Breast epithelium (tissue), 4 donors: ENCODE results near the gene MARS2. TPM values are rescaled to one million over a fixed set of nuclear protein-coding genes. Genes with fewer than 3 reads are reported as not detected.
"Not testable (repeated sequence)": the region's sequence is repeated elsewhere in the genome, so short reads cannot be mapped to it uniquely, and the experiment has no call there.

Source experiments
- DNase-seq, 2 donors: peaks; one replicate each; pipeline ENCODE4 v3.0.0-alpha.2; 2019; ENCODE audit warnings: low spot score in 2 of 2
- H3K27ac ChIP-seq, 2 donors: fragments of 200-600 bp; sonication (generic) in 1 of 2; one replicate each; pipeline ENCODE4 v1.5.1; 2016 to 2019; ENCODE audit warnings: mild to moderate bottlenecking in 1 of 2
- H3K27me3 ChIP-seq, 2 donors: fragments of 200-600 bp; sonication (generic) in 1 of 2; one replicate each; pipeline versions ENCODE4 v1.5.1 to v1.6.0; 2017 to 2019; ENCODE audit warnings: control low read depth in 1 of 2, mild to moderate bottlenecking in 1 of 2
- H3K36me3 ChIP-seq: fragments of 200-600 bp; one replicate; pipeline ENCODE4 v1.5.1; 2019
- H3K4me1 ChIP-seq, 2 donors: fragments of 200-600 bp; sonication (generic); one replicate each; pipeline ENCODE4 v1.5.1; 2016 to 2019; ENCODE audit warnings: control low read depth in 1 of 2
- H3K4me3 ChIP-seq, 3 donors: fragments of 200-600 bp; sonication (generic); 1 replicate in 2 of 3; 2 replicates in 1 of 3; pipeline ENCODE4 v1.5.1; 2016 to 2019; ENCODE audit warnings: mild to moderate bottlenecking in 3 of 3, moderate library complexity in 2 of 3
- H3K9me3 ChIP-seq, 2 donors: fragments of 200-600 bp; sonication (generic) in 1 of 2; one replicate each; pipeline ENCODE4 v1.5.1; 2016 to 2019; ENCODE audit warnings: control low read depth in 1 of 2
- POLR2A ChIP-seq: fragments of 450-650 bp; IDR thresholded peaks from one replicate; pipeline ENCODE4 v1.6.1; 2016; ENCODE audit warnings: antibody characterized with exemption, mild to moderate bottlenecking, moderate library complexity
- POLR2AphosphoS5 ChIP-seq, 3 donors: sonication (generic); formaldehyde crosslinking; IDR thresholded peaks; one replicate each; pipeline ENCODE4 v1.6.1; 2017; ENCODE audit warnings: antibody characterized with exemption in 3 of 3
- intact Hi-C: fragments of 100-400 bp; cut with DNase I; formaldehyde crosslinking; loops from one replicate; pipeline ENCODE4 v1.15.1; 2023; ENCODE audit warnings: low total_unique reads
- total RNA-seq, 3 donors: library from RNA; depleted of rRNA; stranded (reverse); fragments of >200 nt; gene quantifications; one replicate each; pipeline ENCODE4 v1.1.0, GENCODE V29; 2016
- TF ChIP-seq, protein P1 (sequence below), 3 donors: fragments of 450-650 bp; IDR thresholded peaks; one replicate each; pipeline ENCODE4 v1.5.1; 2016 to 2017; ENCODE audit warnings: antibody characterized with exemption in 3 of 3, mild to moderate bottlenecking in 3 of 3, moderate library complexity in 3 of 3

The MARS2 gene
- total RNA-seq, 3 donors from 2014 or later: 5.4 to 11.9 (median 6.9) TPM

DNA sequence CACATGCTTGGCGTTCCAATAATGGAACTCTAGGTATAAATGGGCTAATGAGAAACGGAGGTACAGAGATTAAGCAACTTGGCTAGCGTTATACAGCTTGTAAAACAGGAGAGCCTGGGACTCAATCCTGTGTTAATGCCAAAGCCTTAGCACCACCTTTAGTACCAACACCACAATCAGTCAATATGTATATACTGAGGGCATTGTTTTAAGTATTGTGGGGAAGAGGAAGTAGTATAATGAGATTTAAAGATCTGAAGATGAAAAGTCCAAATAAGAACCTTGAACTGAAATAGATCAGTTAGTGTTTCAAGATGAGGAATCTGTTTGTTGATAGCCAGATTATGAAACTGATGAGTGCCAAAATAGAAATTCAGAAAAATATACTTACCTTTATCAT is 8.1 kb downstream of the MARS2 start:
- H3K27me3 ChIP-seq: no peaks in the 10 kb centered on the region
- H3K4me3 ChIP-seq: no peak overlapping the region
- H3K36me3 ChIP-seq: no peaks in the 10 kb centered on the region
- no peaks in the 10 kb centered on the region for H3K9me3 ChIP-seq
- peaks cover 0 to 5% of the 10 kb centered on the region in 2 donors for H3K4me1 ChIP-seq
- no peak overlapping the region for H3K27ac ChIP-seq
- no peak for TF ChIP-seq POLR2A
- TF ChIP-seq, protein P1, sequence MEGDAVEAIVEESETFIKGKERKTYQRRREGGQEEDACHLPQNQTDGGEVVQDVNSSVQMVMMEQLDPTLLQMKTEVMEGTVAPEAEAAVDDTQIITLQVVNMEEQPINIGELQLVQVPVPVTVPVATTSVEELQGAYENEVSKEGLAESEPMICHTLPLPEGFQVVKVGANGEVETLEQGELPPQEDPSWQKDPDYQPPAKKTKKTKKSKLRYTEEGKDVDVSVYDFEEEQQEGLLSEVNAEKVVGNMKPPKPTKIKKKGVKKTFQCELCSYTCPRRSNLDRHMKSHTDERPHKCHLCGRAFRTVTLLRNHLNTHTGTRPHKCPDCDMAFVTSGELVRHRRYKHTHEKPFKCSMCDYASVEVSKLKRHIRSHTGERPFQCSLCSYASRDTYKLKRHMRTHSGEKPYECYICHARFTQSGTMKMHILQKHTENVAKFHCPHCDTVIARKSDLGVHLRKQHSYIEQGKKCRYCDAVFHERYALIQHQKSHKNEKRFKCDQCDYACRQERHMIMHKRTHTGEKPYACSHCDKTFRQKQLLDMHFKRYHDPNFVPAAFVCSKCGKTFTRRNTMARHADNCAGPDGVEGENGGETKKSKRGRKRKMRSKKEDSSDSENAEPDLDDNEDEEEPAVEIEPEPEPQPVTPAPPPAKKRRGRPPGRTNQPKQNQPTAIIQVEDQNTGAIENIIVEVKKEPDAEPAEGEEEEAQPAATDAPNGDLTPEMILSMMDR (IDR thresholded peaks at IDR 0.05): no peak
- no peak for TF ChIP-seq POLR2AphosphoS5 (IDR thresholded peaks at IDR 0.05)
- intact Hi-C loops: no loop called here
- DNase-seq: no peak

DNA sequence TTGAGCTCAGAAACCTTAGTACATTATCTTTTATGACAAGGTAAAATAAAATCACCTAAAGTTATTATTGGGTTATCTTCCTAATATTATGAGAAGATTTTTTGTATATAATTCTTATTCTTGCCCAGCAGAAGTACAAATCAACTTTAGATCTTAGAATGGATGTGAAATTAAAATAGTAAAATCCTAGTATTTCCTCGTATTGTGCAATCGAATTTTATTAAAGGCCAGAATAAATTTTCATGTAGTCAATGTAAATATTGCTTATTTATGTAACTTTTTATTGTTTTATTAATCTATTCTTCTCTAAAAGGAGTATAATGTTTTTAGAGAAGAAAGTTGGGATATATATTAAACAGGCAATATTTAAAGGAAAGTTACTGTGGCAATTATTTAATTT is 12.7 kb downstream of the MARS2 start:
- Histone ChIP-seq H3K4me1 (no peaks in the 10 kb centered on the region), H3K27me3 (no peaks in the 10 kb centered on the region), H3K4me3 (no peak overlapping the region), H3K27ac (no peak overlapping the region), H3K36me3 (no peaks in the 10 kb centered on the region), H3K9me3 (no peaks in the 10 kb centered on the region)
- intact Hi-C loops: no loop called here
- TF ChIP-seq POLR2AphosphoS5 (IDR thresholded peaks at IDR 0.05) (no peak), POLR2A (no peak)
- TF ChIP-seq, protein P1 (IDR thresholded peaks at IDR 0.05): no peak
- no peak for DNase-seq

DNA sequence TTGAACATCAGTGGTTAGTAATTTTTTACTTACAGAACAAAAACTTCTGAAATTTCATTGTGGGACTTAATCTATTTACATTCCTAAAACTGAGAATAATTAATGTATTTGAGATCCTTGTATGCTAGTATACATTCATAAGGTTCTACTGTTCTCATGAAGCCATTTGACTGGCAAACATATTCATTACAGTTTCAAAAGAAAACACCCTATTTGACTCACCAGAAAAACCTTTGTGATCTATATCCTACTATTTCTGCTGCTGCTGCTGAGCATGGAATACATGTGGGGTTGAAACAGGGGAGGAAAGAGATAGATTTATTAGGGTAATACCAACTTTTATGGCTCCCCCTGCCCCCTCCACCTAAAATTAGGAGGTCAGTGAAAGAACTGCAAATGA is 21.8 kb downstream of the MARS2 start:
- intact Hi-C loops: no loop called here
- no peaks in the 10 kb centered on the region for H3K36me3 ChIP-seq
- TF ChIP-seq POLR2AphosphoS5 (IDR thresholded peaks at IDR 0.05) (no peak), POLR2A (no peak)
- TF ChIP-seq, protein P1 (IDR thresholded peaks at IDR 0.05): no peak
- no peaks in the 10 kb centered on the region for H3K9me3 ChIP-seq
- H3K4me3 ChIP-seq: no peak overlapping the region
- H3K4me1 ChIP-seq: no peaks in the 10 kb centered on the region
- no peak for DNase-seq
- H3K27ac ChIP-seq: no peak overlapping the region
- no peaks in the 10 kb centered on the region for H3K27me3 ChIP-seq

DNA sequence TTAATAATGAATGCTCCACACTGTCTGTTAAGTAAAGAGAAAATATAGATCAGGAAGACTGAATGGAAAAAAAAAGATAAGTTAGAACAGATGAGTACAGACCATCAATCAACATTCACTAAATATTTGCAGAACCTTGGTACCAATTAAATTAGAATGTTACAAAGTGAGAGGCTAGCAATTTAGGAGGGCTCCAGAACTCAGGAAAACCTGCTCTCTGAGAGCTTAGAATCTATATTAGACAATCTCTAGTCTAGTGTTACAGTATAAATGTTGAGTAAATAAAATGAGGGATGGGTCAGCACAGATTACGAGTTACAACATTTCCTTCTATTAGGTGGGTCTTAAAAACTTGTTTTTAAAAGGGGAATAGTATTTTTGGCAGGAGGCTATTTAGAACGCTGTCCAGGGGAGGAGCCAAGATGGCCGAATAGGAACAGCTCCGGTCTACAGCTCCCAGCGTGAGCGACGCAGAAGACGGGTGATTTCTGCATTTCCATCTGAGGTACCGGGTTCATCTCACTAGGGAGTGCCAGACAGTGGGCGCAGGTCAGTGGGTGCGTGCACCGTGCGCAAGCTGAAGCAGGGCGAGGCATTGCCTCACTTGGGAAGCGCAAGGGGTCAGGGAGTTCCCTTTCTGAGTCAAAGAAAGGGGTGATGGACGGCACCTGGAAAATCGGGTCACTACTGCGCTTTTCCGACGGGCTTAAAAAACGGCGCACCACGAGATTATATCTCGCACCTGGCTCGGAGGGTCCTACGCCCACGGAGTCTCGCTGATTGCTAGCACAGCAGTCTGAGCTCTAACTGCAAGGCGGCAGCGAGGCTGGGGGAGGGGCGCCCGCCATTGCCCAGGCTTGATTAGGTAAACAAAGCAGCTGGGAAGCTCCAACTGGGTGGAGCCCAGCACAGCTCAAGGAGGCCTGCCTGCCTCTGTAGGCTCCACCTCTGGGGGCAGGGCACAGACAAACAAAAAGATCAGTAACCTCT is 23.7 kb downstream of the MARS2 start:
- H3K4me3 ChIP-seq, H3K36me3 ChIP-seq, intact Hi-C loops, H3K9me3 ChIP-seq, H3K4me1 ChIP-seq, DNase-seq, H3K27me3 ChIP-seq, H3K27ac ChIP-seq: not testable (repeated sequence)

DNA sequence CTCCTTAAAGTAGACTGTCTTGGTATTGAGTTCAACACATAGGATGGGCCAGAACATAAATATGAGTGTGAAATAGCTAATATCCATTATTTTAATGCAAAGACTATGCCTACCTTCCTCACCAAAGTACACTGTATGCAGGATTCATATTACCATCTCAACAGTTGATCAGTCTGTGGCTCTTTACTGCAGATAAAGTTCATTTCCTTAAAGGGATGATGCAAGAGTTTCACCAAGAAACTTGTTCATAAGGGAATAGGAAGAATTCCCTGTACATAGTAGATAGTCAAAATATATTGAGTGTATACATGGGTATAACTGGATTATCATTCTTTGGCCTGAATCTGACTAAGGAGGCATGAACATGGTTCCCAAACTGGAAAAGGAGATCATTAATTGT is 35.0 kb downstream of the MARS2 start:
- intact Hi-C loops: no loop called here
- TF ChIP-seq, protein P1 (IDR thresholded peaks at IDR 0.05): no peak
- no peaks in the 10 kb centered on the region for H3K4me1 ChIP-seq
- H3K4me3 ChIP-seq: no peak overlapping the region
- no peaks in the 10 kb centered on the region for H3K36me3 ChIP-seq
- H3K9me3 ChIP-seq: no peaks in the 10 kb centered on the region
- H3K27me3 ChIP-seq: no peaks in the 10 kb centered on the region
- no peak overlapping the region for H3K27ac ChIP-seq
- DNase-seq: no peak

Other genes starting within 250 kb of the MARS2 start
- gene HSPD1, start 205.5 kb upstream of the MARS2 start, total RNA-seq: 100 to 1,000 TPM; 108 to 227 (median 205) TPM
- 100 to 1,000 TPM in 2 of 3 donors, 10 to 100 TPM in 1; 74.9 to 170 (median 124) TPM for gene HSPE1, start 205.0 kb upstream of the MARS2 start, total RNA-seq
- gene MOB4, start 189.3 kb upstream of the MARS2 start, total RNA-seq: 10 to 100 TPM; 20.6 to 34.7 (median 34.2) TPM
- gene RFTN2, start 29.8 kb upstream of the MARS2 start, total RNA-seq: 10 to 100 TPM in 1 of 3 donors, 1 to 10 TPM in 2; 2.3 to 21.1 (median 7.6) TPM
- under 1 TPM in 1 of 3 donors, not detected in 2; 0.29 TPM for gene BOLL, start 80.0 kb downstream of the MARS2 start, total RNA-seq
- gene PLCL1, start 99.2 kb downstream of the MARS2 start, total RNA-seq: 10 to 100 TPM in 2 of 3 donors, 1 to 10 TPM in 1; 6.6 to 11.3 (median 11.1) TPM